Activated CD4-positive, alpha-beta T cell treated with anti-CD3 and anti-CD28 coated beads for 48 hours (primary cell): Measurements from ENCODE around the gene CMTM5.

Experiments
- DNase-seq: peaks from one replicate; pipeline ENCODE4 v3.0.0-alpha.2; 2020

CMTM5 gene

GRCh38 chr14:23358553-23359166 is 18.2 kb upstream of the CMTM5 start:
- DNase-seq: no peak

GRCh38 chr14:23359167-23359626 is 17.6 kb upstream of the CMTM5 start:
- no peak for DNase-seq

- DNase-seq: no peak
Measured at GRCh38 chr14:23359722-23360447, 17.0 kb upstream of the CMTM5 start.

- no peak for DNase-seq
Measured at GRCh38 chr14:23360496-23360895, 16.4 kb upstream of the CMTM5 start.

GRCh38 chr14:23361320-23361719 is 15.5 kb upstream of the CMTM5 start:
- DNase-seq: no peak

- no peak for DNase-seq
Measured at GRCh38 chr14:23361763-23362162, 15.1 kb upstream of the CMTM5 start.

- no peak for DNase-seq
Measured at GRCh38 chr14:23362200-23362599, 14.6 kb upstream of the CMTM5 start.

GRCh38 chr14:23364164-23365035 is 12.4 kb upstream of the CMTM5 start:
- no peak for DNase-seq

- DNase-seq: no peak
Measured at GRCh38 chr14:23365036-23365731, 11.7 kb upstream of the CMTM5 start, which contains the start of gene EFS. TSS of gene EFS (minus strand) at chr14:23365172. CDS start at chr14:23365025, 147 bp downstream.

- no peak for DNase-seq
Measured at GRCh38 chr14:23365732-23366425, 11.0 kb upstream of the CMTM5 start.

- DNase-seq: no peak
Measured at GRCh38 chr14:23366426-23366921, 10.4 kb upstream of the CMTM5 start.

- no peak for DNase-seq
Measured at GRCh38 chr14:23370221-23370620, 6.6 kb upstream of the CMTM5 start.

- DNase-seq: no peak
Measured at GRCh38 chr14:23371865-23372264, 5.0 kb upstream of the CMTM5 start.

- no peak for DNase-seq
Measured at GRCh38 chr14:23372509-23372908, 4.3 kb upstream of the CMTM5 start, which contains the start of gene IL25. TSS of gene IL25 (plus strand) at chr14:23372809.

- DNase-seq: no peak
Measured at GRCh38 chr14:23373041-23373440, 3.8 kb upstream of the CMTM5 start.

GRCh38 chr14:23375527-23376251 is 1.2 kb upstream of the CMTM5 start:
- no peak for DNase-seq

- no peak for DNase-seq
Measured at GRCh38 chr14:23377198-23377550, 328 bp downstream of the CMTM5 start.

- no peak for DNase-seq
Measured at GRCh38 chr14:23377573-23378563, 1.0 kb downstream of the CMTM5 start.

- no peak for DNase-seq
Measured at GRCh38 chr14:23378612-23379220, 1.9 kb downstream of the CMTM5 start.
